ENCODE data around the gene PACSIN2.

PACSIN2 gene

DNA sequence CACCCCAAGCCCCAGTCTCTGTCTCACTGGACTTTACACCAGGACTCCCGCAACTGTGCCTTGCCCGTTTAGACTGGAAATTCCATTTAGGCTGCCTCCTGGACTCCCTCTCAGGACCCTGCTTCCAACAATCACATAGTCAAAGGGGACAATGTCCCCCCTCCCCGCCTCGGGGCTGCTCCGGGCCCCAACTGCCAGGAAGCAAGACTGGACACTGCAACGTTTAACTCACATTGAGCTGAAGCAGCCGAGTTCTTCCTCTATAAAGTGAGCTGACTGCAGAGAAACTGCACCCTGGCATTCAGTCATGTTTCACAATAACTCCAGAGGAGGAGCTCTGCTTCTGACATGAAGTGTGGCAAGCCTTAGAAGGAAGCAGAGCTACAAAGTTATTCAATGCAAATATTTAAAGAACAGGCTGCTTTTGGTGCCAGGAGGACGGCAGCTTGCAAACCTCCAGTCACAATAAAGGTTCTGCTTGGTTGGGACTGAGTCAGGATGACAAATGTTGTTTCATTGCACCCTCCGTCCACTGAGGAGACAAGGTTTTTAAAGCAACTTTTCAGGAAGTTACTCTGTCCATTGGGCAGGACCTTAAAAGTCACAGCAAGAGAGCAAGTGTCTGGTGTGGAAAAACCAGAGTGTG lies 19.9 kb downstream of the PACSIN2 start:
- Histone ChIP-seq H3K4me3 (replicated peaks; ENCODE audit: insufficient read depth, low read length) (peak overlapping the region; percentile 26), H3K27me3 (ENCODE audit: insufficient read depth, poor library complexity, severe bottlenecking) (no peaks in the 10 kb centered on the region), H3K27ac (replicated peaks) (peak overlapping the region; percentile 91)
- TF ChIP-seq, protein P1, sequence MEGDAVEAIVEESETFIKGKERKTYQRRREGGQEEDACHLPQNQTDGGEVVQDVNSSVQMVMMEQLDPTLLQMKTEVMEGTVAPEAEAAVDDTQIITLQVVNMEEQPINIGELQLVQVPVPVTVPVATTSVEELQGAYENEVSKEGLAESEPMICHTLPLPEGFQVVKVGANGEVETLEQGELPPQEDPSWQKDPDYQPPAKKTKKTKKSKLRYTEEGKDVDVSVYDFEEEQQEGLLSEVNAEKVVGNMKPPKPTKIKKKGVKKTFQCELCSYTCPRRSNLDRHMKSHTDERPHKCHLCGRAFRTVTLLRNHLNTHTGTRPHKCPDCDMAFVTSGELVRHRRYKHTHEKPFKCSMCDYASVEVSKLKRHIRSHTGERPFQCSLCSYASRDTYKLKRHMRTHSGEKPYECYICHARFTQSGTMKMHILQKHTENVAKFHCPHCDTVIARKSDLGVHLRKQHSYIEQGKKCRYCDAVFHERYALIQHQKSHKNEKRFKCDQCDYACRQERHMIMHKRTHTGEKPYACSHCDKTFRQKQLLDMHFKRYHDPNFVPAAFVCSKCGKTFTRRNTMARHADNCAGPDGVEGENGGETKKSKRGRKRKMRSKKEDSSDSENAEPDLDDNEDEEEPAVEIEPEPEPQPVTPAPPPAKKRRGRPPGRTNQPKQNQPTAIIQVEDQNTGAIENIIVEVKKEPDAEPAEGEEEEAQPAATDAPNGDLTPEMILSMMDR (IDR thresholded peaks at IDR 0.05; ENCODE audit: insufficient read depth, low read length) = no peak
- TF ChIP-seq SPI1 (IDR thresholded peaks at IDR 0.05; ENCODE audit: borderline replicate concordance, low read depth) = peak; percentile 19; the same call in 1 of the 2 replicates
- TF ChIP-seq GABPA (IDR thresholded peaks at IDR 0.05; ENCODE audit: low read depth) = no peak
- TF ChIP-seq POLR2AphosphoS5 (IDR thresholded peaks at IDR 0.05; ENCODE audit: low read depth) = peak; percentile 69
- TF ChIP-seq, protein P2, sequence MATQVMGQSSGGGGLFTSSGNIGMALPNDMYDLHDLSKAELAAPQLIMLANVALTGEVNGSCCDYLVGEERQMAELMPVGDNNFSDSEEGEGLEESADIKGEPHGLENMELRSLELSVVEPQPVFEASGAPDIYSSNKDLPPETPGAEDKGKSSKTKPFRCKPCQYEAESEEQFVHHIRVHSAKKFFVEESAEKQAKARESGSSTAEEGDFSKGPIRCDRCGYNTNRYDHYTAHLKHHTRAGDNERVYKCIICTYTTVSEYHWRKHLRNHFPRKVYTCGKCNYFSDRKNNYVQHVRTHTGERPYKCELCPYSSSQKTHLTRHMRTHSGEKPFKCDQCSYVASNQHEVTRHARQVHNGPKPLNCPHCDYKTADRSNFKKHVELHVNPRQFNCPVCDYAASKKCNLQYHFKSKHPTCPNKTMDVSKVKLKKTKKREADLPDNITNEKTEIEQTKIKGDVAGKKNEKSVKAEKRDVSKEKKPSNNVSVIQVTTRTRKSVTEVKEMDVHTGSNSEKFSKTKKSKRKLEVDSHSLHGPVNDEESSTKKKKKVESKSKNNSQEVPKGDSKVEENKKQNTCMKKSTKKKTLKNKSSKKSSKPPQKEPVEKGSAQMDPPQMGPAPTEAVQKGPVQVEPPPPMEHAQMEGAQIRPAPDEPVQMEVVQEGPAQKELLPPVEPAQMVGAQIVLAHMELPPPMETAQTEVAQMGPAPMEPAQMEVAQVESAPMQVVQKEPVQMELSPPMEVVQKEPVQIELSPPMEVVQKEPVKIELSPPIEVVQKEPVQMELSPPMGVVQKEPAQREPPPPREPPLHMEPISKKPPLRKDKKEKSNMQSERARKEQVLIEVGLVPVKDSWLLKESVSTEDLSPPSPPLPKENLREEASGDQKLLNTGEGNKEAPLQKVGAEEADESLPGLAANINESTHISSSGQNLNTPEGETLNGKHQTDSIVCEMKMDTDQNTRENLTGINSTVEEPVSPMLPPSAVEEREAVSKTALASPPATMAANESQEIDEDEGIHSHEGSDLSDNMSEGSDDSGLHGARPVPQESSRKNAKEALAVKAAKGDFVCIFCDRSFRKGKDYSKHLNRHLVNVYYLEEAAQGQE (IDR thresholded peaks at IDR 0.05; ENCODE audit: insufficient replicate concordance, low read depth) = peak; percentile 45
- DNase-seq (ENCODE audit: low read depth in 1 of 2, low spot score in 1 of 2) = peak; percentile 88 to 93

DNA sequence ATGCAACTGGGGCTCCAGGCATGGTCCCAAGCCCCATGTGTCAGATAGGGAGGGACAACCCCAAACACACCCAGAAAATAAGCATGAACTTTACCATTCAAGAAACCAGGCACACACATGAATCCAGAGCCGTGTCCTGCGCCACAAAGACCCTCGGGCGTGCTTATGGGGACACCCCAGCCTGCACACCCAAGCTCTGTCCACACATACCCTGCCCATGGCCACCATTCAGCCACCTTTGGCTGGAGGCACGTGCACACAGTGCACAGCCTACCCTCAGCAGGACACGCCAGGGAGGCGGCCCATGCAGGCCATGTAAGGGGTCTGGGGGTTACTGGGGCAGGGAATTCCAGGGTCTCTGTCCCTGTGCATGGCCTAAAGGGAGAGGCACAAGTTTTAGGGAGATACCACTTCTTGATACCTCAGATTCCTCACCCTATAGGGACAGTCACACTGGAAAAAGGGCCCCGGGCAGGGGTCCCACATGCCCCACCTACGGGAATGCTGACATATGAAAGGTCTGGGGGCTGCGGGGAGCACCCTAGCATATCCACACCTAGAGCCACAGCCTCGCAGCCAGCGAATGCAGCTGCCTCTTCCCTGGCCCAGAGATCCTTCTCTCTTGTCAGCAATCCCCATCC lies 20.6 kb downstream of the PACSIN2 start:
- TF ChIP-seq, protein P2 (IDR thresholded peaks at IDR 0.05; ENCODE audit: insufficient replicate concordance, low read depth) = no peak
- TF ChIP-seq, protein P1 (IDR thresholded peaks at IDR 0.05; ENCODE audit: insufficient read depth, low read length) = no peak
- TF ChIP-seq POLR2AphosphoS5 (IDR thresholded peaks at IDR 0.05; ENCODE audit: low read depth) (no peak), GABPA (IDR thresholded peaks at IDR 0.05; ENCODE audit: low read depth) (no peak), SPI1 (IDR thresholded peaks at IDR 0.05; ENCODE audit: borderline replicate concordance, low read depth) (no peak)
- peak overlapping the region; percentile 26 for H3K4me3 ChIP-seq (replicated peaks; ENCODE audit: insufficient read depth, low read length)
- no peak for DNase-seq (ENCODE audit: low read depth in 1 of 2, low spot score in 1 of 2)
- H3K27ac ChIP-seq (replicated peaks) = peak overlapping the region; percentile 91
- no peaks in the 10 kb centered on the region for H3K27me3 ChIP-seq (ENCODE audit: insufficient read depth, poor library complexity, severe bottlenecking)

DNA sequence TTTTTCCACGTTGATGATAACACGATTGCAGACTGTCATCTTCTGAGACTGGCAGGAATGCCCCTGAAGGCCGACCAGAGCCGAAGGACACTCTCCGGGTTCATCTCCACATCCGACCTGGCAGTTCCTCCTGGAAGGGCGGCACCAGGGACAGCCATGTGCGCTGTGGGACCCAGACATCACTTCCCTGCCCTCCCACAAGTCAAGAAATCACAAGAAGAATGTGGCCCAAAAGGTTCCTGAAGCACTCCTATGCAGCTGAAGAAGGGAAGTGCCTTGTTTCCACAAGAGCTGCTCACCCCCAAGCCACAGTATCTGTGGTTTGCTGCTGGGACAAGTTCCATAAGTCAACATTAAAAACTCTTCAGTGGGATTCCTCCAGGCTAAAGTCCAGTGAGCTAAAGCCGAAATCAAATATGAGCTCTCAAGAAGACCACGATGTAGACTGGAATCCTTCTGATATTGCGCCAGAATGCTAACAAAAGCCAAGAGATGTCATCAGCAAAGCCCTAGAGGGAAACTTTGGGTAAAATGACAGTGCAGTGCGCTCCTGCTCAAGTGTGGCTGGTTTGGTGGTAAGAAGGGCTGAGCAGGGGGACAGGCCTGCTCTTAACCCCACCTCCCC lies 21.2 kb downstream of the PACSIN2 start:
- H3K27ac ChIP-seq (replicated peaks) = peak overlapping the region; percentile 91
- peak overlapping the region; percentile 18; the same call in 1 of the 2 replicates for H3K4me3 ChIP-seq (replicated peaks; ENCODE audit: insufficient read depth, low read length)
- peak in 1 of 2 experiments; percentile 66 for DNase-seq (ENCODE audit: low read depth in 1 of 2, low spot score in 1 of 2)
- no peaks in the 10 kb centered on the region for H3K27me3 ChIP-seq (ENCODE audit: insufficient read depth, poor library complexity, severe bottlenecking)
- 0 out of 2 replicates have a peak, but pooled peaks have one; percentile 10 for TF ChIP-seq POLR2AphosphoS5 (IDR thresholded peaks at IDR 0.05; ENCODE audit: low read depth)
- TF ChIP-seq GABPA (IDR thresholded peaks at IDR 0.05; ENCODE audit: low read depth) = no peak
- TF ChIP-seq SPI1 (IDR thresholded peaks at IDR 0.05; ENCODE audit: borderline replicate concordance, low read depth) = peak; percentile 91
